K562 (cell line): ENCODE data around the gene CTNNA3. TPM values are rescaled to one million over a fixed set of nuclear protein-coding genes. Genes with fewer than 3 reads are reported as not detected.

ENCODE experiments used
- ATAC-seq: fragments of 200-7000 bp; cut with Tn5 transposase; 3 replicates; pipeline ENCODE4 v1.9.1; 2020; ENCODE audit warnings: moderate library complexity
- BruUV-seq: library from RNA; stranded (reverse); fragments of 400-500 nt; replicated peaks from 2 replicates; lab custom pipeline; 2021; lab: Mats Ljungman, UMichigan
- CTCF ChIA-PET: fragments of 300-600 bp; formaldehyde crosslinking; extraction: SDS; loops from one replicate; lab custom pipeline; 2021; ENCODE audit warnings: low intra/inter-chr PET ratio; lab: Yijun Ruan, JAX
- POLR2A ChIA-PET: fragments of 300-600, 350-650 bp; sonication (Branson Sonifier 250); formaldehyde crosslinking; extraction: SDS; loops from one replicate; lab custom pipeline; 2021; ENCODE audit warnings: antibody characterized with exemption, inconsistent platforms; lab: Yijun Ruan, JAX
- DNase-seq, 4 experiments: peaks; one replicate each; pipeline versions ENCODE4 v3.0.0 to v3.0.0-alpha.2; 2011 to 2018; ENCODE audit warnings: low spot score in 3 of 4, mixed read lengths in 3 of 4; ENCODE audit errors: extremely low read depth in 1 of 4
- FAIRE-seq: peaks from 2 replicates; lab custom pipeline; 2011; peaks lifted over from hg19 to GRCh38; lab: Jason Lieb, UNC
- H2AFZ ChIP-seq: 2 replicates; pipeline ENCODE4 v1.6.0; 2011; ENCODE audit warnings: low read depth, low read length, control low read depth, inconsistent platforms
- H3K27ac ChIP-seq: fragments of 200-600 bp; 3 replicates; pipeline ENCODE4 v1.8.0; 2011; ENCODE audit warnings: low read depth, mild to moderate bottlenecking, control low read depth, inconsistent platforms, low read length, moderate library complexity, mixed read lengths; ENCODE audit errors: extremely low read depth
- H3K27me3 ChIP-seq, 2 experiments: fragments of 300-600 bp in 1 of 2; 2 replicates in 1 of 2; 3 replicates in 1 of 2; pipeline versions ENCODE4 v1.6.0 to v1.8.0; 2011; ENCODE audit warnings: inconsistent platforms in 2 of 2, low read length in 2 of 2, mild to moderate bottlenecking in 1 of 2, mixed read lengths in 1 of 2, moderate library complexity in 1 of 2; ENCODE audit not compliant: control insufficient read depth in 2 of 2, insufficient read depth in 2 of 2
- H3K36me3 ChIP-seq: fragments of 300-600 bp; 3 replicates; pipeline ENCODE4 v1.8.0; 2011; ENCODE audit warnings: mild to moderate bottlenecking, low read length, inconsistent platforms; ENCODE audit not compliant: control insufficient read depth, insufficient read depth
- H3K4me1 ChIP-seq, 2 experiments: fragments of 200-600 bp in 1 of 2; replicated peaks in 1 of 2; 2 replicates in 1 of 2; 3 replicates in 1 of 2; pipeline versions ENCODE4 v1.5.1 to v1.8.0; 2011; ENCODE audit warnings: inconsistent platforms in 2 of 2, low read length in 2 of 2, mild to moderate bottlenecking in 1 of 2, mixed read lengths in 1 of 2, moderate library complexity in 1 of 2; ENCODE audit not compliant: control insufficient read depth in 2 of 2, insufficient read depth in 2 of 2
- H3K4me2 ChIP-seq: 2 replicates; pipeline ENCODE4 v1.6.1; 2011; ENCODE audit warnings: low read length, control low read depth, inconsistent platforms, mixed read lengths; ENCODE audit not compliant: insufficient read depth
- H3K4me3 ChIP-seq: fragments of 200-600 bp; sonication (generic), shearing (Covaris generic); 2 replicates; pipeline ENCODE4 v1.5.1; 2016; ENCODE audit warnings: control low read depth, inconsistent platforms
- H3K79me2 ChIP-seq: fragments of 200-600 bp; 3 replicates; pipeline ENCODE4 v1.8.0; 2011; ENCODE audit warnings: low read length, inconsistent platforms; ENCODE audit not compliant: control insufficient read depth, insufficient read depth
- H3K9ac ChIP-seq, 2 experiments: 2 replicates each; pipeline versions ENCODE4 v1.6.0 to v1.6.1; 2011; ENCODE audit warnings: low read depth in 2 of 2, low read length in 2 of 2, control low read depth in 1 of 2, inconsistent platforms in 1 of 2, mild to moderate bottlenecking in 1 of 2, mixed read lengths in 1 of 2; ENCODE audit not compliant: insufficient read depth in 1 of 2
- H3K9me1 ChIP-seq: one replicate; pipeline ENCODE4 v1.6.0; 2011; ENCODE audit warnings: inconsistent platforms, mild to moderate bottlenecking, low read length, moderate library complexity; ENCODE audit not compliant: control insufficient read depth, insufficient read depth
- H3K9me3 ChIP-seq: replicated peaks from 2 replicates; pipeline ENCODE4 v1.5.1; 2011; ENCODE audit warnings: low read depth, low read length, inconsistent platforms; ENCODE audit not compliant: control insufficient read depth, insufficient read depth
- H4K20me1 ChIP-seq: replicated peaks from 2 replicates; pipeline ENCODE4 v1.6.1; 2011; ENCODE audit warnings: low read length, inconsistent platforms, mixed read lengths; ENCODE audit not compliant: control insufficient read depth, insufficient read depth
- CTBP1 ChIP-seq: fragments of 450-650 bp; IDR thresholded peaks from 2 replicates; pipeline ENCODE4 v1.6.1; 2016; ENCODE audit warnings: borderline replicate concordance
- KLF16 ChIP-seq: IDR thresholded peaks from 2 replicates; pipeline ENCODE4 v1.6.1; 2016; ENCODE audit warnings: antibody characterized with exemption
- NFXL1 ChIP-seq: fragments of 450-650 bp; formaldehyde crosslinking; IDR thresholded peaks from 2 replicates; pipeline ENCODE4 v1.4.0; 2021; ENCODE audit warnings: mild to moderate bottlenecking
- POLR2H ChIP-seq: IDR thresholded peaks from 2 replicates; pipeline ENCODE4 v1.6.1; 2016; ENCODE audit warnings: missing genetic modification characterization, low read depth, mild to moderate bottlenecking, control low read depth, missing compliant biosample characterization, moderate library complexity
- SIN3B ChIP-seq: fragments of 450-650 bp; IDR thresholded peaks from 2 replicates; pipeline ENCODE4 v1.6.1; 2017; ENCODE audit warnings: low read depth, mild to moderate bottlenecking, moderate library complexity
- SNAPC5 ChIP-seq: fragments of 250-450 bp; sonication (Bioruptor Pico); IDR thresholded peaks from 2 replicates; pipeline ENCODE4 v1.8.0; 2021; ENCODE audit warnings: moderate library complexity, mild to moderate bottlenecking, inconsistent platforms
- SP1 ChIP-seq: sonication (generic); formaldehyde crosslinking; IDR thresholded peaks from 2 replicates; pipeline ENCODE4 v1.8.1; 2022; ENCODE audit warnings: mild to moderate bottlenecking, missing genetic modification reagents
- STAG1 ChIP-seq: sonication (generic); formaldehyde crosslinking; IDR thresholded peaks from 2 replicates; pipeline ENCODE4 v1.5.0; 2020; ENCODE audit warnings: missing genetic modification reagents, borderline replicate concordance
- TFE3 ChIP-seq: fragments of 450-650 bp; formaldehyde crosslinking; IDR thresholded peaks from 2 replicates; pipeline ENCODE4 v1.4.0; 2020; ENCODE audit warnings: mild to moderate bottlenecking, mixed read lengths
- TRIM25 ChIP-seq: fragments of 450-650 bp; IDR thresholded peaks from 2 replicates; pipeline ENCODE4 v1.7.0; 2016; ENCODE audit warnings: borderline replicate concordance
- U2AF1 ChIP-seq: fragments of 200-400 bp; formaldehyde crosslinking; optimal IDR thresholded peaks from 2 replicates; pipeline ENCODE3; 2017; ENCODE audit warnings: mild to moderate bottlenecking, low read depth, low read length, moderate library complexity
- ZNF174 ChIP-seq: fragments of 250-450 bp; sonication (Bioruptor Pico); IDR thresholded peaks from 2 replicates; pipeline ENCODE4 v1.4.0; 2020; ENCODE audit warnings: mild to moderate bottlenecking
- ZNF217 ChIP-seq: sonication (generic); formaldehyde crosslinking; IDR thresholded peaks from 2 replicates; pipeline ENCODE4 v1.8.0; 2022; ENCODE audit warnings: mild to moderate bottlenecking, missing genetic modification reagents
- ZZZ3 ChIP-seq: fragments of 450-650 bp; IDR thresholded peaks from 2 replicates; pipeline ENCODE4 v1.6.1; 2016; ENCODE audit warnings: antibody characterized with exemption, mild to moderate bottlenecking, moderate library complexity
- WGBS: fragments of 100-300 bp; shearing (Covaris generic); methylation state at CpG from one replicate; pipeline ENCODE4 v1.1.6; 2016; ENCODE audit warnings: low coverage, mixed read lengths; ENCODE audit not compliant: insufficient coverage; ENCODE audit errors: missing lambda C conversion rate; 5-methylcytosine and 5-hydroxymethylcytosine counted together
- in situ Hi-C: fragments of 300-500 bp; cut with MboI; formaldehyde crosslinking; loops from 4 replicates; pipeline ENCODE4 v1.15.0; 2018; ENCODE audit warnings: inconsistent platforms, mixed read lengths
- intact Hi-C: fragments of 100-400 bp; cut with micrococcal nuclease; formaldehyde crosslinking; loops from 2 replicates; pipeline ENCODE4 v1.14.2; 2022
- polyA plus RNA-seq, 8 experiments: library from polyadenylated mRNA; depleted of rRNA in 4 of 8; stranded (reverse) in 5 of 8; unstranded in 3 of 8; fragments of >200 nt; fragmentation: Nextera tagmentation in 2 of 8; fragmentation: Illumina TruSeq in 1 of 8; extraction: Ambion mirVana in 2 of 8; extraction: Trizol in 1 of 8; gene quantifications; 2 replicates each; pipeline versions ENCODE4 v1.2.1 to v1.2.3, GENCODE V29; 2011 to 2014; ENCODE audit warnings: inconsistent platforms in 1 of 8, missing spikeins in 1 of 8
- total RNA-seq, 7 experiments: library from RNA; depleted of rRNA in 6 of 7; stranded (reverse); fragments of >200 nt in 6 of 7; fragmentation: Illumina TruSeq in 2 of 7; extraction: Trizol in 2 of 7; gene quantifications; 2 replicates each; pipeline versions ENCODE4 v1.2.1 to v1.2.3, GENCODE V29; 2011 to 2021; ENCODE audit warnings: low replicate concordance in 1 of 7

Gene CTNNA3
- total and polyA plus RNA-seq, 9 of the 15 experiments (the other 6 are each of a cell fraction or from before 2014, with no cell fraction given): 0.04 TPM; not detected in 8

GRCh38 chr10:67127441-67127840, 568.6 kb downstream of the CTNNA3 start:
- intact Hi-C loops (no loop called here), in situ Hi-C loops (no loop called here)
- no peaks in the 10 kb centered on the region for H3K9me3 ChIP-seq
- H3K4me1 ChIP-seq: no peaks in the 10 kb centered on the region
- no peak for TF ChIP-seq TFE3
- no peak for TF ChIP-seq SP1 (CRISPR knock-in tag)
- TF ChIP-seq SNAPC5 (CRISPR knock-in tag): no peak
- no peak for TF ChIP-seq KLF16
- no peak for TF ChIP-seq SIN3B
- TF ChIP-seq ZNF217 (CRISPR knock-in tag): no peak
- no peak for TF ChIP-seq TRIM25
- no peak for TF ChIP-seq ZZZ3
- TF ChIP-seq POLR2H: no peak
- no peak for TF ChIP-seq U2AF1
- no peak for TF ChIP-seq NFXL1 (CRISPR knock-in tag)
- TF ChIP-seq ZNF174 (CRISPR knock-in tag): no peak
- no peak for TF ChIP-seq STAG1
- TF ChIP-seq CTBP1: no peak
- H3K4me2 ChIP-seq: no peak overlapping the region
- ATAC-seq (no peak), DNase-seq (no peak), FAIRE-seq (no peak)
- BruUV-seq: no TSS peak
- H3K4me3 ChIP-seq: no peak overlapping the region
- 0% methylated on average over 2 of the region's 2 CpGs for WGBS
- POLR2A ChIA-PET: no interaction called here
- H3K36me3 ChIP-seq: no peaks in the 10 kb centered on the region
- no peak overlapping the region for H3K27ac ChIP-seq
- CTCF ChIA-PET: no interaction called here
- no peaks in the 10 kb centered on the region for H3K27me3 ChIP-seq
- H2AFZ ChIP-seq: no peak overlapping the region
- no peaks in the 10 kb centered on the region for H3K79me2 ChIP-seq
- no peaks in the 10 kb centered on the region for H4K20me1 ChIP-seq
- no peaks in the 10 kb centered on the region for H3K9me1 ChIP-seq
- no peak overlapping the region for H3K9ac ChIP-seq
